GM19438 (cell line): ENCODE data around the gene PPFIA4.

Source experiments
- ATAC-seq: cut with Tn5 transposase; IDR thresholded peaks from one replicate; pipeline ENCODE4 v1.9.1; 2021; ENCODE audit warnings: low read depth; ENCODE audit not compliant: unreplicated experiment

PPFIA4 gene

GRCh38 chr1:203098445-203098844 lies 72.2 kb downstream of the PPFIA4 start:
- ATAC-seq, result no peak

DNA sequence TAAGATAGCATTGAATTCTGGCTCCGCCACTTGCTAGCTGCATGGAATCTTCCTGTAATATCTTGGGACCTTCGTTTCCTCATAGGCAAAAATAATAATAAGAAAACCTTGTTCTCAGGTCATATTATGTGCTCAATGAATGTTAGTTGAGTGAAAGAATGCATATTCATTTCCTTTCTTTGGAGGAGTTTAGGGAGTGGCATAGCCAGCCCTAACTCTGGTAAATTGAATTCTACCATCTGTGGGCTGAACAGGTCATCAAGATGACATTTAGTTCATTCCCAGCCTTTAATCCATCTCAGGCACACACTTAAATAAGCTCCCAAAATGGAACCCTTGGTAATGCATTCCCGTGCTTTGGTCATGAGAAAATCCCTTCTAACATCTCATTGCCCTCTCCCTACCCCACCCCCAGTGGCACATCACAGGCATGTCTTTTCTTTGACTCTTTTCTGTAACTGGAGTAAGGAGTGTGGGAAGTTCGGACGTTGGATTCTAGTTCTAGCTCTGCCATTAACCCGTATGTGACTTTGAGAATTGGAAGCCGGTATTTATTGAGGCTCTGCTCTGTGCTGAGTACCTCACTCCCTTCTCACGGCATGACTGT lies 72.7 kb downstream of the PPFIA4 start:
- no peak for ATAC-seq

DNA sequence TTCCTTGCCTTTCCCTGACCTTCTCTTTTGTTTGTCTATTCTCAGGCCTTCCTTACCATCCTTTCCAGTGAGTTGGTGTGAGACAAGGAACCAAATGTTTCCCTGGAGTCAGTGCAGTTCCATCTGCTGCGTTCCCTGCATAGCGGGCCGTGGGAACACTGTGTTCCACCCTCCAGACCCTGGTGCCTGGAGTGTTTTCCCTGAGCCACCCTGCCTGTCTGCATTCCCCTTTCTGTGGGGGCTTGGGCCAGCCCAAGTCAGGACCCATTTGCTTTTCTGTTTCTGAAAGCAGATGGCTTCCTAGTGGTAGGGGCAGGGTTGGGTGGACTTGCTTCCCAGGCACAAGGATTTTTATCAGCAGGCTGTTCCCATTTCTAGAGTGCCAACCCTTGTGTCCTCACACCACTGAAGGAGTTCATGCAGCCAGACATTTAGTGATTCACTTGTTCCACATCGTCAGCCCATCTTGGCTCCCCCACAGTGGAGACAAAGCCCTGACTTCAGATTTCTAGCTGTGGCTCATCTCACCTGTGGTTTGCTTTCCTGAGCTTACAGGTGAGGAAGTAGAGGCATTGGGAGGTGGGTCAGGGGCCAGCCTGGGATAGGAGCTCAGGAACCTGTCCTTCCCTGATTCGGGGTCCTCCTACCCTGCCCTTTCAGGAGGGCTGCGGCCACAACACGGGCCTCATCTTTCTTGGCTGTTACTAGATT lies 73.7 kb downstream of the PPFIA4 start:
- no peak for ATAC-seq

DNA sequence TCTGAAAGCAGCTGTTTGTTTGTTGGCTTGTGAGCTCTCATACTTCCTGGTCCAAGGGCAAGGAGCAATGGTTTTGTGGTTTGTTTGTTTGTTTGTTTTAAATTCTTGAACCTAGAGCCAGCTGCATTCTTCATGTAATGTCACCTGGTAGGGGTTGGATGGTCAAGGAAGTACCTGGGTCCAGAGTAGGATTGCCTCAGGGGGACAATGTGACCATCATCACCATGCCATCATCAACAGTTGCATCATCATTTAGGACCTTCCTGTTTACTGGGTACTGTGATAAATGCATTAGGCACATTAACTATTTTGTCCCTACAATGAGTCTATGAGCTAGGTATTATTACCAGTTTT lies 74.2 kb downstream of the PPFIA4 start:
- no peak for ATAC-seq

DNA sequence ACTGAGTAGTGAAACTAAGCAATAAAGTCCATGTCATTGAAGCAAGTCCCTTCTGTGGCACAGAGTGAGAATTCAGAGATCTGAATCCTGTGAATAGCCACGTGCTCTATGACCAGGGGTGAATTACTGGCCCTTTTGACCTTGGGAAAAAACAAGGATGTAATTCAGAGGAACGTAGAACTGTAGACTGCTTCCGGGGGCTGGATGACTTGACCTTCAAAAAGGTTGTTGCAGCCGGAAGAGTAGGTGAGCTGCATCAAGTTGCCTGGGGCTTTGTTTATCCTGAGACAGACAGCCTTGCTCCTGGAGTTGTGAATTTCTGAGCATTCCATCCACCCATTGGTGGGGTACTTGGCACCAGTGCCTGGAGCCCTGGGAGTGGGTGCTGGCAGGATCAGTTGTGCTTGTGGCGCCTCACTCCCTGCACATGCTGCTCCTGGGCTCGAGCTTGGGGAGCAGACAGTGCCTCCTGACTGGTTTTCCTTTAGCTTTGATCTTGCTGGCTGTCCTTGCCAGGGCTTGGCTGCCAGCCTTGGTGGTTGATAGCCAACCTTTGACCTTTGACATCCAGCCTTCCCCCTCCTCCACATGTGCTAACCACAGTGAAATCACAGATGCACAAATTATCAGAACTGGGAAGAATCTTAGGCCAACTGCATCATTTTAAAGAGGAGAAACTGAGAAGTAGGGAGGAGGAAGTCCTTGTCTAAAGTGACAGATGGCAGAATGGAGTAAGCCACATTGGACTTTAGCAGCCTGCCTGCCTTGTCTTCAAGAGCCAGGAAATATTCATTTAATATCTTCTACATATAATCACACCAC lies 75.7 kb downstream of the PPFIA4 start:
- ATAC-seq, result no peak

GRCh38 chr1:203103216-203103615 lies 76.9 kb downstream of the PPFIA4 start:
- ATAC-seq, result no peak

DNA sequence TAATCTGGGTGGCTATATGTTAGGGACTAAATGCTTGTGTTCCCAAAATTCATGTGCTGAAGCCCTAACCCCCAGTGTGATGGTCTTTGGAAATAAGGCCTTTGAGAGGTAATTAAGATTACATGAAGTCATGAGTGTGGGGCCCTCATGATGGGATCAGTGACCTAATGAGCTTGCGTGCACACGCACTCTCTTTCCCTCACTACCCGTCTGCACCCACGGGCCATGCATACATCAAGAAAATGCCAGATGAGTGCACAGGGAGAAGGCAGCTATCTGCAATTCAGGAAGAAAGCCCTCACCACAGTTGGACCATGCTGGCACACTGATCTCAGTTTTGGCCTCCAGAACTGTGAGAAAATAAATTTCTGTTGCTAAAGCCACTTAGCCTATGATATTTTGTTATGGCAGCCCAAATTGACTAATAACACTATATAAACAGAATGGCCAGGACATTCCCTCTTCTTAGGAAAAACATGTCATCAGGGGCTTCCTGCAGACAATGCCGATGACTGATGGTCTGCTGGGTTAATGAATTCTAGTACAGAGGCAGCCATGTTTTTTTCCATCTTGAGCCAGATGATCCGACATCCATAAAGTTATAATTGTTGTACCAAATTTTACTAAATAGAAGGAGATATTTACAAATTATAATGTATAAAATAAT lies 77.7 kb downstream of the PPFIA4 start:
- no peak for ATAC-seq

DNA sequence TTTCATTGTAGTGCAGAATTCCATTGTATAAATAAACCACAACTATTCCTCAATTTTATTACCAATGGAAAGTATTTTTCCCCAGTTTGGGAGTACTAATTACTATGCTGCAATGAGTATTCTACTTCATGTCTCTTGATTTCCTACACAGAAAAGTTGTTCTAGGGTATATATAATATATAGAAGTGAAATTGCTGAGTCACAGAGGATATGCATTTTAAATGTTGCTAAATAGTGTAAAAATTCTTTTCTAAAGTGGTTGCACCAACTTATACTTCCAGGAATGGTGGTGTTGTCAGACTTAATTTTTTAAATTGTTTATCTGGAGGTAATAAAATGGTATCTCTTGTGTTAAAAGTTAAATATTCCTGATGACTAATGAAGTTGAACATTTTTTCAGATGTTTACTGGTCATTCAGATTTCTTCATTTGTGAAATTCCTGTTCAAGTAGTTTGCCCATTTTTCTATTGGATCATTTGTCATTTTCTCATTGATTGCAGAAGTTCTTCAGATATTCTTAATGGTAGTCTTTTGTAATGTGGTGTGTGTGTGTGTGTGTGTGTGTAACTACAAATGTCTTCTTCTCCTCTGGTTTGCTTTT lies 78.6 kb downstream of the PPFIA4 start:
- no peak for ATAC-seq

- no peak for ATAC-seq
Measured at GRCh38 chr1:203112475-203112874, 86.2 kb downstream of the PPFIA4 start.

DNA sequence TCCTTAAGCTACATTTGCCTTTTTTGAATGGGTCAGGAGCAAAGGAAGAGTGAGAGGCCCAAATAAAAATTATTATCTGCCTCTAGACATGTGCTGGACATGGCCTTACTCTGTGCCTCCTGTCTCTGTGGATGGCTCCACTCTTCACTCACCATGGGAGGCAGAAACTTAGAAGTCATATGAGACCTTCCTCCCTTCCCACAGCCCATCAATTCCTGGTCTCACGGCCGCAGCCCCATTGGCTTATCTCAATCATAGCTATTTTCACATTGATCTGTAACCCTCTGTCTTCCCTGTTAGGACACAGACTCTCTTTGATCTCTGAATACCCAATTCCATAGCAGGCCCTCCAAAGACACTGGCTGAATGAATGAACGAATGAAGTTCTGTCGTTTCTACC lies 87.0 kb downstream of the PPFIA4 start:
- ATAC-seq, result no peak

GRCh38 chr1:203114202-203114601 lies 87.9 kb downstream of the PPFIA4 start:
- ATAC-seq, result no peak

DNA sequence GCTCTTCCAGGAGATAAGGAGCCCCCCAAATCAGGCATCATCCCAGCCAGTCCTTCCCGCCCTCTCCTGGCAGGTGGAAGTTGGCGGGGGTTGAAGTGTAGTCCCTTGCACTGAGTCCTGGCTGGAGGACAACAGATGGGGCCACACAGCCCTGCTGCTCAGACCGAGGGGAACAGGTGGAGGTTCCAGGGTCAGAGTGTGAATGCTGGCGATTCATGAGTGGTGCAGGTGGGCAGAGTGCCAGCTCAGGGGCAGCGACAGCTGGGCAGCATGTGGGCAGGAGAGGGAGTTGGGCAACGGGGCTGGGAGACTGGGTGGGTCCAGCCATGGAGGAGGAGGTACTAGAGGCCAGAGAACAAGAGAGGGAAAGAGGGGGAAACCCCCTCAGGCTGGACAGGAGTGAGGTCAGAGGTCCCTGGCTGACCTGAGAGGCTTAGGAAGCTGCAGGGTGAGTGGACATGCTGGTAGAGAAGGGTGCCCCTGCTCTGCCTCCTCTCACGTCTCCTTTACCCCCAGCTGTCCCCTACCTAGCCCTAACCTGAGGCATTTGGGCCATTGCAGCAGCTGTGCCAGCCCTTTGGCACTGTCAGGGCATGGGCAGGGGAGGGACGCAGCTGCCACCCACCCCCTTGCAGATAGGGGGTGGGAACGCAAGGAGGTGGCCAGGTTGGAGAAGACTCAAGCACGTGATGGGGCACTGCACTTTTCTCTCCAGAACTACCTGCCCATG lies 90.0 kb downstream of the PPFIA4 start:
- no peak for ATAC-seq

GRCh38 chr1:203117611-203118575 lies 91.6 kb downstream of the PPFIA4 start:
- no peak for ATAC-seq

- ATAC-seq, result no peak
Measured at GRCh38 chr1:203120325-203121153, 94.2 kb downstream of the PPFIA4 start.

DNA sequence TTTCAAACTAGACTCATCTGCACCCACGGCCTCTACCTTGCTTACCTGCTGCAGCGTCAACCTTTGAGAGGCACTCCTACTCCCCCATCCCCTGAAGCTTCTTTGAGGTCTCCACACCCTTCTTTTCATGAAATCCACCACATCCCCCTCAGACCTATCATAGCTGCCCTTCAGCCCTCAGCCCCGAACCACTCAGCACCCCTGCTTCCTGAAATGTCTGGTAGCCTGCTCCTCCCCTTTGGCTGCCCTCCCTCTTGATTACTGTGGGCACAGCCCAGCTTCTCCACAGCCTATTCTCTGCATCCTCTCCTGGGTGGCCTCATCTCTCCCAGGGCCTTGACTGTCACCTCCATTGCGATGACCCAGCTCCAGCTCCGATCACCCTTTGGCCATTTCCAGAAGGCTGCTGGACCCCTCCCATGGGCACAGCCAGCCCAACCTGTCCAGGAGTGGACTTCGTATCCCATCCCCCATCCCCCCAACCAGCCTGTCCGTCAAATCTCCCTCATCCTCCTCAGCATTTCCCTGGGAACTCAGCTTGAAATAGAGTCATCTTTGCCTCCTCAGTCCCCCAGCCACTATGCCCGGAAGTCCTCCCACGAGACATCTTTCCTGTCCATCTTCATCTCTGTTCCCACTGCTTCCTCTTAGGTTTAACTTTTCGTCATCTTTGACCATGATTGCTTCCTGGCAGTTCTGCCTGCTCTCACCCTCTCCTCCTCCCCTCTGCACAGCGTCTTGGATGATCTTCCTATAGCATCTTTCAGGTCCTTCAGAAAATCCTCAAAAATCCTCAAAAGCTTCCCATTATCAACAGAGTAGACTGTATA lies 95.1 kb downstream of the PPFIA4 start:
- ATAC-seq, result no peak

GRCh38 chr1:203122159-203122558 lies 95.9 kb downstream of the PPFIA4 start:
- ATAC-seq, result no peak

DNA sequence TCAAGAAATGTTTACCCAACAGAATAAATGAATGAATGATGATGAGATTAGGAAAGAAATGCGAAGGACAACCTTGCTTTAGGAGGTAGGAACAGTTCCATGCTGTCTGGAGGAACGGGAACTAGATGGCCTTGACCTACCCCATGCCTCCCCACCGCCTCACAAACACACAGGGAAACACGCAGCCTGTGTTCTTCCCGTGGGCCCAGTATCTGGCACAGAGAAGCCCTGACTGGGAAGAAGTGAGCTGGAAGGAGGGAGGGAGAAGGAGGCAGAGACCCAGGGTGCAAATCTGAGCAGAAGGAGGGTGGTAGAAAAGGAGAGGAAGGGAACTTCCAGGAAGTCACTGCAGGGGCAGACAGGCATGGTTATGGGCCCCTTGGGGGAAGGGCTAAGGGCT lies 97.7 kb downstream of the PPFIA4 start:
- no peak for ATAC-seq
